Dendritic cell treated with granulocyte-macrophage colony-stimulating factor and Interleukin-4, amounts not matched to agents 40 ng/mL and 50 ng/mL, for 4 days (primary cell): Measurements from ENCODE around the gene MAD1L1.

Experiments
- H3K27ac Mint-ChIP-seq: one replicate; pipeline ENCODE4 v1.8.0; 2022; ENCODE audit warnings: mild to moderate bottlenecking, mixed read lengths
- H3K27me3 Mint-ChIP-seq: one replicate; pipeline ENCODE4 v1.8.0; 2022; ENCODE audit warnings: mild to moderate bottlenecking, mixed read lengths
- H3K36me3 Mint-ChIP-seq: one replicate; pipeline ENCODE4 v1.8.0; 2022; ENCODE audit warnings: low read depth, mixed read lengths
- H3K4me1 Mint-ChIP-seq: one replicate; pipeline ENCODE4 v1.8.0; 2022; ENCODE audit warnings: low read depth, mixed read lengths
- H3K4me3 Mint-ChIP-seq: one replicate; pipeline ENCODE4 v1.8.0; 2022; ENCODE audit warnings: mild to moderate bottlenecking, moderate library complexity, mixed read lengths
- H3K9me3 Mint-ChIP-seq: one replicate; pipeline ENCODE4 v1.8.0; 2022; ENCODE audit warnings: mixed read lengths
- intact Hi-C: fragments of 100-400 bp; cut with micrococcal nuclease; formaldehyde crosslinking; loops from one replicate; pipeline ENCODE4 v1.15.0; 2022

Gene MAD1L1

GRCh38 chr7:2014391-2015241, 218.1 kb downstream of the MAD1L1 start:
- intact Hi-C loops = no loop called here
- Mint-ChIP-seq H3K9me3 (no peaks in the 10 kb centered on the region), H3K4me1 (peaks cover 31% of the 10 kb centered on the region), H3K36me3 (peaks cover 70% of the 10 kb centered on the region), H3K27me3 (no peaks in the 10 kb centered on the region), H3K27ac (peak overlapping the region; percentile 5), H3K4me3 (no peak overlapping the region)

- no peaks in the 10 kb centered on the region for H3K9me3 Mint-ChIP-seq
- intact Hi-C loops = no loop called here
- H3K36me3 Mint-ChIP-seq = peaks cover 78% of the 10 kb centered on the region
- H3K4me1 Mint-ChIP-seq = peaks cover 22% of the 10 kb centered on the region
- peak overlapping the region; percentile 5 for H3K27ac Mint-ChIP-seq
- no peak overlapping the region for H3K4me3 Mint-ChIP-seq
- no peaks in the 10 kb centered on the region for H3K27me3 Mint-ChIP-seq
Measured at GRCh38 chr7:2013381-2014311, 219.1 kb downstream of the MAD1L1 start.

- intact Hi-C loops = no loop called here
- H3K4me3 Mint-ChIP-seq = no peak overlapping the region
- no peak overlapping the region for H3K27ac Mint-ChIP-seq
- peaks cover 15% of the 10 kb centered on the region for H3K4me1 Mint-ChIP-seq
- peaks cover 84% of the 10 kb centered on the region for H3K36me3 Mint-ChIP-seq
- no peaks in the 10 kb centered on the region for H3K9me3 Mint-ChIP-seq
- H3K27me3 Mint-ChIP-seq = no peaks in the 10 kb centered on the region
Measured at GRCh38 chr7:2012981-2013380, 219.8 kb downstream of the MAD1L1 start.

- intact Hi-C loops = no loop called here
- peaks cover 83% of the 10 kb centered on the region for H3K36me3 Mint-ChIP-seq
- H3K4me3 Mint-ChIP-seq = no peak overlapping the region
- H3K27me3 Mint-ChIP-seq = no peaks in the 10 kb centered on the region
- peaks cover 8% of the 10 kb centered on the region for H3K4me1 Mint-ChIP-seq
- H3K27ac Mint-ChIP-seq = no peak overlapping the region
- no peaks in the 10 kb centered on the region for H3K9me3 Mint-ChIP-seq
Measured at GRCh38 chr7:2012044-2012900, 220.5 kb downstream of the MAD1L1 start.

- Mint-ChIP-seq H3K9me3 (no peaks in the 10 kb centered on the region), H3K27ac (no peak overlapping the region), H3K27me3 (no peaks in the 10 kb centered on the region), H3K36me3 (peaks cover 83% of the 10 kb centered on the region), H3K4me1 (no peaks in the 10 kb centered on the region), H3K4me3 (no peak overlapping the region)
- intact Hi-C loops = no loop called here
Measured at GRCh38 chr7:2011266-2012043, 221.3 kb downstream of the MAD1L1 start.

GRCh38 chr7:2010551-2011265, 222.0 kb downstream of the MAD1L1 start:
- no peaks in the 10 kb centered on the region for H3K27me3 Mint-ChIP-seq
- no peaks in the 10 kb centered on the region for H3K4me1 Mint-ChIP-seq
- intact Hi-C loops = no loop called here
- H3K9me3 Mint-ChIP-seq = no peaks in the 10 kb centered on the region
- H3K36me3 Mint-ChIP-seq = peaks cover 84% of the 10 kb centered on the region
- no peak overlapping the region for H3K27ac Mint-ChIP-seq
- no peak overlapping the region for H3K4me3 Mint-ChIP-seq

GRCh38 chr7:2010101-2010500, 222.6 kb downstream of the MAD1L1 start:
- H3K9me3 Mint-ChIP-seq = no peaks in the 10 kb centered on the region
- H3K4me1 Mint-ChIP-seq = no peaks in the 10 kb centered on the region
- H3K27me3 Mint-ChIP-seq = no peaks in the 10 kb centered on the region
- intact Hi-C loops = no loop called here
- no peak overlapping the region for H3K27ac Mint-ChIP-seq
- H3K36me3 Mint-ChIP-seq = peaks cover 90% of the 10 kb centered on the region
- no peak overlapping the region for H3K4me3 Mint-ChIP-seq

- Mint-ChIP-seq H3K36me3 (peaks cover 94% of the 10 kb centered on the region), H3K27me3 (no peaks in the 10 kb centered on the region), H3K4me1 (no peaks in the 10 kb centered on the region), H3K27ac (no peak overlapping the region), H3K9me3 (no peaks in the 10 kb centered on the region), H3K4me3 (no peak overlapping the region)
- intact Hi-C loops = no loop called here
Measured at GRCh38 chr7:2009541-2010001, 223.2 kb downstream of the MAD1L1 start.

GRCh38 chr7:2008936-2009540, 223.7 kb downstream of the MAD1L1 start:
- peaks cover 94% of the 10 kb centered on the region for H3K36me3 Mint-ChIP-seq
- intact Hi-C loops = no loop called here
- H3K4me3 Mint-ChIP-seq = no peak overlapping the region
- H3K4me1 Mint-ChIP-seq = no peaks in the 10 kb centered on the region
- H3K9me3 Mint-ChIP-seq = no peaks in the 10 kb centered on the region
- no peaks in the 10 kb centered on the region for H3K27me3 Mint-ChIP-seq
- no peak overlapping the region for H3K27ac Mint-ChIP-seq

GRCh38 chr7:2008101-2008935, 224.4 kb downstream of the MAD1L1 start:
- H3K4me3 Mint-ChIP-seq = no peak overlapping the region
- peaks cover 91% of the 10 kb centered on the region for H3K36me3 Mint-ChIP-seq
- no peak overlapping the region for H3K27ac Mint-ChIP-seq
- no peaks in the 10 kb centered on the region for H3K9me3 Mint-ChIP-seq
- no peaks in the 10 kb centered on the region for H3K4me1 Mint-ChIP-seq
- intact Hi-C loops = no loop called here
- H3K27me3 Mint-ChIP-seq = no peaks in the 10 kb centered on the region

- no peaks in the 10 kb centered on the region for H3K9me3 Mint-ChIP-seq
- H3K27ac Mint-ChIP-seq = no peak overlapping the region
- H3K27me3 Mint-ChIP-seq = no peaks in the 10 kb centered on the region
- intact Hi-C loops = no loop called here
- peaks cover 90% of the 10 kb centered on the region for H3K36me3 Mint-ChIP-seq
- H3K4me3 Mint-ChIP-seq = no peak overlapping the region
- no peaks in the 10 kb centered on the region for H3K4me1 Mint-ChIP-seq
Measured at GRCh38 chr7:2007551-2007950, 225.2 kb downstream of the MAD1L1 start.
